Ishikawa (cell line): Measurements from ENCODE around the gene ACAP2.

Experiments
- CEBPB ChIP-seq: IDR thresholded peaks from 2 replicates; pipeline ENCODE4 v1.6.1; 2012
- CREB1 ChIP-seq: IDR thresholded peaks from 2 replicates; pipeline ENCODE4 v1.6.1; 2012; ENCODE audit warnings: low read depth
- EGR1 ChIP-seq: IDR thresholded peaks from 2 replicates; pipeline ENCODE4 v1.6.1; 2012
- EP300 ChIP-seq: IDR thresholded peaks from 2 replicates; pipeline ENCODE4 v1.6.1; 2012; ENCODE audit warnings: borderline replicate concordance
- FOXM1 ChIP-seq: IDR thresholded peaks from 2 replicates; pipeline ENCODE4 v1.6.1; 2012; ENCODE audit warnings: low read depth, borderline replicate concordance
- MAX ChIP-seq: IDR thresholded peaks from 2 replicates; pipeline ENCODE4 v1.6.1; 2012
- NFIC ChIP-seq: IDR thresholded peaks from 2 replicates; pipeline ENCODE4 v1.6.1; 2012
- RAD21 ChIP-seq: IDR thresholded peaks from 2 replicates; pipeline ENCODE4 v1.6.1; 2012; ENCODE audit warnings: low read depth
- REST ChIP-seq: IDR thresholded peaks from 2 replicates; pipeline ENCODE4 v1.6.1; 2012; ENCODE audit warnings: low read depth, mild to moderate bottlenecking
- TAF1 ChIP-seq: IDR thresholded peaks from 2 replicates; pipeline ENCODE4 v1.6.1; 2012; ENCODE audit warnings: low read depth, mild to moderate bottlenecking
- TCF12 ChIP-seq: IDR thresholded peaks from 2 replicates; pipeline ENCODE4 v1.6.1; 2012; ENCODE audit warnings: low read depth
- TEAD4 ChIP-seq: IDR thresholded peaks from 2 replicates; pipeline ENCODE4 v1.6.1; 2012
- USF1 ChIP-seq: IDR thresholded peaks from 2 replicates; pipeline ENCODE4 v1.6.1; 2012
- YY1 ChIP-seq: IDR thresholded peaks from 2 replicates; pipeline ENCODE4 v1.6.1; 2012; ENCODE audit warnings: low read depth
- ZBTB7A ChIP-seq: IDR thresholded peaks from 2 replicates; pipeline ENCODE4 v1.6.1; 2012; ENCODE audit warnings: low read depth

Gene ACAP2

GRCh38 chr3:195441051-195441450, 1.8 kb downstream of the ACAP2 start:
- no peak for TF ChIP-seq ZBTB7A
- TF ChIP-seq NFIC: no peak
- TF ChIP-seq USF1: no peak
- TF ChIP-seq CEBPB: no peak
- no peak for TF ChIP-seq TEAD4

- no peak for TF ChIP-seq CEBPB
- no peak for TF ChIP-seq TAF1
- no peak for TF ChIP-seq TCF12
- no peak for TF ChIP-seq FOXM1
- no peak for TF ChIP-seq TEAD4
- no peak for TF ChIP-seq NFIC
- no peak for TF ChIP-seq EP300
- TF ChIP-seq EGR1: no peak
- TF ChIP-seq USF1: no peak
- no peak for TF ChIP-seq REST
- TF ChIP-seq RAD21: no peak
- no peak for TF ChIP-seq CREB1
Measured at GRCh38 chr3:195440379-195440778, 2.4 kb downstream of the ACAP2 start.

GRCh38 chr3:195438371-195438770, 4.4 kb downstream of the ACAP2 start:
- TF ChIP-seq YY1 (no peak), NFIC (peak; percentile 76)

GRCh38 chr3:195425849-195426248, 17.0 kb downstream of the ACAP2 start:
- TF ChIP-seq NFIC: no peak
- TF ChIP-seq REST: no peak

GRCh38 chr3:195423818-195424217, 19.0 kb downstream of the ACAP2 start:
- TF ChIP-seq REST (no peak), FOXM1 (no peak), EGR1 (no peak), TCF12 (no peak), MAX (no peak), TAF1 (no peak), ZBTB7A (no peak), CREB1 (no peak), EP300 (no peak), TEAD4 (no peak), NFIC (no peak), YY1 (no peak), USF1 (no peak), RAD21 (no peak), CEBPB (no peak)

GRCh38 chr3:195421400-195421799, 21.4 kb downstream of the ACAP2 start:
- TF ChIP-seq EP300 (no peak), FOXM1 (no peak), EGR1 (no peak), TAF1 (no peak), ZBTB7A (no peak), CEBPB (no peak), RAD21 (no peak), MAX (no peak), TCF12 (no peak), CREB1 (no peak), REST (no peak), NFIC (no peak), USF1 (no peak), YY1 (no peak)
